HG02763 (cell line): ENCODE results near the gene FOLR1.

Source experiments
- ATAC-seq: cut with Tn5 transposase; IDR thresholded peaks from one replicate; pipeline ENCODE4 v1.9.1; 2021; ENCODE audit warnings: mild to moderate bottlenecking, moderate library complexity; ENCODE audit not compliant: unreplicated experiment

The FOLR1 gene

DNA sequence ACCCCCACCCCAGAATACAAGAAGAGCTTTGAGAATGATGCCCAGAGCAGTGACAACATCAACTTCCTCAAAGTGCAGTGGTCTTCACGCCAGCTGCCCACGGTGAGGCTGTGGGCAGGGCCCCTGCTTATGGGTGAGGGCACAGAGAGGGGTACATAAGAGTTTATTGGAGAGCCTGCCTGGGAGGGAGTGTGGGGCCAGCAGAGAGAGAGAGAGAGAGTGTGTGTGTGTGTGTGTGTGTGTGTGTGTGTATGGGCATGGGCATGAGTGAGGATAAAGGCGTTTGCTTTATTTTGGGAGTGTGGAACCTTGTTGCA, 42.5 kb downstream of the FOLR1 start:
- ATAC-seq: no peak

DNA sequence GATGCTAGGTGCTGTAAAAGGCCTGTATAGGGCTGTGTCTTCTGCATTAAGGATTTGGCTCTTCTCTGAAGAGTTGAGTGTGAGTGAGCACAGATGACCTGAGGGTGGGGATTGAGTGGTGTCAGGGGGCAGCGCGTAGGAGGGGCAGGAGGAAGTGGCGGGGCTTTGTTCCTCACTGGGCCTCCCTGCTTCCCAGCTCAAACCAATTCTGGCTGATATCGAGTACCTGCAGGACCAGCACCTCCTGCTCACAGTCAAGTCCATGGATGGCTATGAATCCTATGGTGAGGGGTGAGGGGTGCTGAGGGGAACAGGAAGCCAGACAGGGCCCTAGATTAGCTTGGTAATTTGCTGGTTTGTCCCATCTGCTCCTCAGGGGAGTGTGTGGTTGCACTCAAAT, 43.0 kb downstream of the FOLR1 start:
- no peak for ATAC-seq

DNA sequence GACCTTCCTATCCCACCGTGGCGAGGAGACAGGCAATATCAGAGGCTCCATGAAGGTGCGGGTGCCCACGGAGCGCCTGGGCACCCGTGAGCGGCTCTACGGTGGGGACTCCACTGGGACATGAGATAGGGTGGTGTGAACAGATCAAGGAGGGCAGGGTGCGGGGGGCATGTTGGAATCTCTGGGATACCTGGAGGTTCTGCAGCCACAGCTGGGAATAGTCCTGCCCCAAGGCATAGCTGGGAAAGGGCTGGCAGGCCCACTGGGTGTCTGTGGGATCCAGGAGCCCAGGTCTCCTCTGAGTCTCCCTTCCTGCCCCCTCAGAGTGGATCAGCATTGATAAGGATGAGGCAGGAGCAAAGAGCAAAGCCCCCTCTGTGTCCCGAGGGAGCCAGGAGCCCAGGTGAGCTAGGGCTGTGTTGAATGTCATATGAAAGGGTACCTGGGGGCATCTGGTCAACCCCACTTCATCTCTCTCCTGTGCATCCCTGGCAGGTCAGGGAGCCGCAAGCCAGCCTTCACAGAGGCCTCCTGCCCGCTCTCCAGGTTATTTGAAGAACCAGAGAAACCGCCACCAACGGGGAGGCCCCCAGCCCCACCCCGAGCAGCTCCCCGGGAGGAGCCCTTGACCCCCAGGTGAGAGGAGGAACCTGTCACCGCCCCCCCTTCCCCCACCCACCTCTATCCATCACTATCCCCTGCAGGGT, 43.6 kb downstream of the FOLR1 start:
- no peak for ATAC-seq

DNA sequence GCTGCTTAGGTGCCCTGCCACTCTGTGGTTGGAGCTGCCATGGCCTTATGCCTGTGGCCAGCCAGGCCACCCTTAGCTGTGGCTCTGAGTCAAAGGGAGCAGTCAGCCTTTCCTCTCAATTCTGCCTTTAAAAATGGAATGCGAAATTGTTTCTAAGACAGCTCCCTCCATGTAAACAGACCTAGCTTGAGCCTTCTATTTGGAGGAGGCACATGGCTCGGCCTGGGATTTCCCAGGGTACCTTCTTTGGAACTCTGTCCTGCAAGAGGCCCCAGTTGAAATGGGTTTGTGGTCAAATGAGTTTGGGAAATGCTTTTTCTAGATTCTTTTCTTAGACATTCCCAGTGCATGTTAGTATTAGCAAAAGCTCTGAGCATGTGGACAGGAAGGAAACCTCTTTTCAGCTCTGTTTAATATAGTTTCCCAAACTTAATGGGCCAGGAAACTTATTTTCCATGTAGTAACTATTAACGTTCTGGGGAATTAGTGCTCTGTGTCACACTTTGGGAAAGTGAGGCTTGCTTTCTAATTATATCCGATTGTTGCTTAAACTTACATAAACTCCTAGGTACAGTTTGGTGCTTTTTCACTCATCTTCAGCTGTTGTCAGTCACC, 44.2 kb downstream of the FOLR1 start:
- ATAC-seq: no peak

DNA sequence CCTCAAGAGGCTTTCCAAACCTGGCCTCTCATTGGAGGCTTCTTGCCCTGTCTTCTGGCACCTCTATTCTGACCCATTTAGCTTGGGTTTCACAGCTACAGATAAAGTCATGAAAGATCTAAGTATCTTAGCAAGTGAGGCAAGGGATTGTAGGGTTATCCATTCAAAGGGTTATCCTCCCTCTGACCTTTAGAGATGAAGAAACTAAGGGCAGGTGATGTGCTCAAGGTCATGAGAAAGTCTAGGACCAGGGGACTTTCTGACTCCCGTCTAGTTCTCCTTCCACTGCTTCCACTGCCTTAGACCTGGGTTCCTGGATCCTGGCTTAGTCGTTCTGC, 44.8 kb downstream of the FOLR1 start:
- ATAC-seq: no peak

DNA sequence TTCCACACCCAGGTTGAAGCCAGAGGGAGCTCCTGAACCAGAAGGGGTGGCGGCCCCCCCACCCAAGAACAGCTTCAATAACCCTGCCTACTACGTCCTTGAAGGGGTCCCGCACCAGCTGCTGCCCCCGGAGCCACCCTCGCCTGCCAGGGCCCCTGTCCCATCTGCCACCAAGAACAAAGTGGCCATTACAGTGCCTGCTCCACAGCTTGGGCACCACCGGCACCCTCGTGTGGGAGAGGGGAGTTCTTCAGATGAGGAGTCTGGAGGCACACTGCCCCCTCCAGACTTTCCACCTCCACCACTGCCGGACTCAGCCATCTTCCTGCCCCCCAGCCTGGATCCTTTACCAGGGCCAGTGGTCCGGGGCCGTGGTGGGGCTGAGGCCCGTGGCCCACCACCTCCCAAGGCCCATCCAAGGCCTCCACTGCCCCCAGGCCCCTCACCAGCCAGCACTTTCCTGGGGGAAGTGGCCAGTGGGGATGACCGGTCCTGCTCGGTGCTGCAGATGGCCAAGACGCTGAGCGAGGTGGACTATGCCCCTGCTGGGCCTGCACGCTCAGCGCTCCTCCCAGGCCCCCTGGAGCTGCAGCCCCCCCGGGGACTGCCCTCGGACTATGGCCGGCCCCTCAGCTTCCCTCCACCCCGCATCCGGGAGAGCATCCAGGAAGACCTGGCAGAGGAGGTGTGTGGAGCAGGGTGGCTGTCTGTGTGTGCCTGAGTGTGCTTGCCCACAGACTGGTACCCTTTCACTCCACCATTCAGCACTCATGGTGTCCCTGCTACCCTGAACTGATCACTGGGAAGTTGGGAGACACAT, 45.4 kb downstream of the FOLR1 start:
- ATAC-seq: no peak

DNA sequence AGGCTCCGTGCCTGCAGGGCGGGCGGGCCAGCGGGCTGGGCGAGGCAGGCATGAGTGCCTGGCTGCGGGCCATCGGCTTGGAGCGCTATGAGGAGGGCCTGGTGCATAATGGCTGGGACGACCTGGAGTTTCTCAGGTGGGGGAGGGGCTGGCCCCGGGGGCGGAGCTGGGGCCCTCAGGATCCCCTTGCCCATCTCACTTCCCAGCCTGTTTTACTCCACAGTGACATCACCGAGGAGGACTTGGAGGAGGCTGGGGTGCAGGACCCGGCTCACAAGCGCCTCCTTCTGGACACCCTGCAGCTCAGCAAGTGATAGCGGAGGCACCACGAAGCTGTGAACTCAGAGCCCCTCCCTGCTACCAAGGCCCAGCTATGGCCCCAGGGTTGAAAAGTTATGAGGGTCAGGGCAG, 46.1 kb downstream of the FOLR1 start:
- no peak for ATAC-seq

DNA sequence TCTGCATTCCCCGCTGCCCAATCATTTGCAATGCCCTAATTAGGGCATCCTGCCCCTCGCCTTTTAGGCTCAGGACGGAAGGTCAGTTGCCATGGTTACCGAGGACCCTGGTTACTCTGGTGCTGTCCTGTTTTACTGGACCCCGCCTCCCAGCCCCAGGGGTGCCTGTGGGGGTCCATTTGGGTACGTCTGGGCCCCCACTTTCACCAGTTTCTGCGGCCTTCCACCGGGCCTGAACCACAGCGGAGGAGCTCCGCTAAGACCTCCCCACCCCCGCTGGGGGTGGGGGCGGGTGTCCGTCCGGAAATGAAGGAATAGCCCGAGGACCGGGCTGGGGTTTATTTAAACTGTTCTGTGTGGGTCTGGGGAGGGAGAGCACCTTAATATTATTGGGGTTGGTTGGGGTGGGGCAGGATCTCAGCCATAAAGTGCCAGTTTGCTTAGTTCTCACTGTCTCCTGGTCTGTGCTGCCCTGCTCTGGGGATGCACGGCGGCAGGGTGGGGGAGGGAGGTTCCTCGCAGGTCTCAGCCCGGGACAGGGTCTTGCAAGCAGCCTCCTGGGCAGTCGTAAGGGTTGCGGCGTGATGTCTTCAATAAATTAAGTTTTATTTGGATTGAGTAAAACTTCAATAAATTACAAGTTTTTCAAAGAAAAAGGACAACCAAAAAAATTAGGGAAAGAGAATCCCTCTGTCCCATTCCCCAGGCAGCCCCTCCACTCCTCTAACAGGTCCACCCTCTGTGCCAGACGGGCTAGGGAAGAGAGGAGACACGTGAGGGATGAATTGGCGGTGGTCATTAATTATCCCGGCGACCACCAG, 46.8 kb downstream of the FOLR1 start:
- ATAC-seq: no peak

DNA sequence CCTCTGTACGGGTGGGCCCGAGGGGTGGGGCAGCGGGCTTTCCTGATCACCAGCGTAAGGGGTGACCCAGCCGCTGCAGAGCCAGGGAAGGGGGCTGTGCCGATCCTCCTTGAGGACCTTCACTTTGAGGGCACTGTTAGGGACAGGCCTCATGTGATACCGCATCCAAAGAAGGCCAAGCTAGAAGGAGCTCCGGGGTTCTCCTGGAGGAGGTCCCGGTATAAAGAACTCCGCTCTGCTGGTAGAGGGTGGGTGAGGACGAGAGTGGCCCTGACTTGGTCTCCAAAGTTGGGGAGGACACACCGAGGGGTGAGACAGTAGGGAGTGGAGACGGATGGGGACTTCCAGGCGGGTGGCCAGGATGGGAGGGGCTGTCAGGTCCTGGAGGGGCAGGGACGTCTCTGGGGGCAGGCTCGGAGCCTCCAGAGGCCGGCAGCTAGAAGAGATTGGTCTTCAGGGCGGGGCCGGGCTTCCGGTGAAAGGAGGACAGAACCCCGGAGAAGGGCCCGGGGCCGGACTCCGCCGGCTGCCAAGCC, 47.4 kb downstream of the FOLR1 start:
- no peak for ATAC-seq

DNA sequence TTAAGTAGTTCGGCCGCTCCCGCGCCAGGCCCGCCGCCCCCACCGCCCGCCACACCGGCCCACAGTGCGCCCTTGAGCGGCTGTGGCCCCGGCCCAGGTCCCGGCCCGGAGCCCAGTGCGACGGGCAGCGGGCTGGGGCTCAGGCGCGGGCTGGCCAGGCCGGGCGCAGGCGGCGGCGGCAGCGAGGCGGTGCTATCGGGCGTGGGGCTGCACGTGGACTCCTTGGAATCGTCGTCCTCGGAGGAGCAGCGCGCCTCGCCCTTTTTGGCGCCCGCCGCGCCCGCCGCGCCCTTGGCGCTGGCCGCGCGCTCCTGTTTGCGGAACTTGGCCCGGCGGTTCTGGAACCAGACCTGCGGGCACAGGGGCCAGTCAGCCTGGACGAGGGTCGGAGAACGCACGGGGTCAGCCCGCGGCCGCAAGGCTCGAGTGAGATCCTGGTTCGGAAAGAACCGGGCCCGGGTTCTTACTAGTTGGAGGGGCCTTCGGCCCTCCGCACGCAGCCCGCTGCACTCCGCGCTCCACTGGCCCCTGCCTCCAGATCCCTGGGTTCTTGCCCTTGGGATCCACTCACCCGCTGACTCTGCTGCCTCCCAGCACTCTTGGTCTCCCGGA, 48.0 kb downstream of the FOLR1 start:
- ATAC-seq: no peak

DNA sequence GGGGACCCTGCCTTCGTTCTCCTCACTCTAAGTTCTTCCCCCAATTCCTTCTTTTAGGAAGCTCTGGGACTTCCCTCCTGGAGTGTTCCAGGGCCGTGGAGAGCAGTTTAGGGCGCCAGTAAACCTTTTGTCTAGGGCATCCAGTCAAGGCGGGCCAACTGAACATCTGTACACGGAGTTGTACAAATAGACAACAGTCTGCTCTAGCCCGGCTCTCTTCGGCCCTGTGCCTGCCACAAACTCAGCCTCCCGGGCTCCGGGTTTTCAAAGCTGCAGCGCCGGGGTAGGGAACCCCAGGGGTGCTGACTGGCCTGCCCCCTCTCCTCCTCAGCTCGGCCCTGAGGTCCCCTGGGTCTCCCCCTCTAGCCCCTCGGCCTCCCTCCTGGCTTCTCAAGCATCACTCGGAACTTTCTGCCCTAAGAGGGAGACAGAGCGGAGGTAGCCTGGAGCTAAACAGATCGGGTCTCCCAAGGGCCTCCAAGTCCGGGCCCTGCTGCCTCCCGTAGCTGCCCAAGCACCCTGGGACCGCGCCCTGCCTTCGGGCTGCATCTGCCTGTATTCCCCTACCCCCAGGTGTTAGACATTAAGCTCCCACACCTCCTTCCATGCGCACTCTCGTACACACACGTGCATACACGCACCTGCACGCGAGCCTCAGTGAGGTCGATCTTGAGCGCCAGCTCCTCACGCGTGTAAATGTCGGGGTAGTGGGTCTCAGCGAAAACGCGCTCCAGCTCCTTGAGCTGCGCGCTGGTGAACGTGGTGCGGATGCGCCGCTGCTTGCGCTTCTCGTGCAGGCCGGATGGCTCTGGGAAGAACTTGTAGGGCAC, 48.7 kb downstream of the FOLR1 start:
- ATAC-seq: no peak

DNA sequence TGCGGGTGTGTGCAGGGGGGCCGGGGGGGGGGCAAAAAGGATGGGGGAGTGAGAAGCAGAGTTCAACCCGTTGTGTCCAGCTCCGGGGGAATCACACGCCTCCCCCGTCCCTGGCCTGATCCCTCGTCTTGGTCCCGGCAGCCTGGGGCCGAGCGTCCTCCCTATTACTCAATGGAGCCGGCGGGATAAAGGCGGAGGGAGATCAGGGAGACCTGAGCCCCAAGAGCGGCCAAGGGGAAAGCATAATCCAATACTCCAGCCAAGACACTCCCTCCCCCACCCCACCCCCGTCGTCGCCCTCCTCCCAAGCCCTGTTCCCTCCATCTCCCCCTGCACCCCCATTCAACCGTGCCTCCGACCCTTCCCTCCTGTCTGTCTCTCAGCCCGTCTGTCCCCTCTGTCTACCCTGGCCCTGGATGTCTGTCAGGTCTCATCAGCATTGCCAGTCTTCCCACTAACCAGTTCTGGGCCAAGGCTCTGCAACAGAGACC, 49.4 kb downstream of the FOLR1 start:
- ATAC-seq: no peak

DNA sequence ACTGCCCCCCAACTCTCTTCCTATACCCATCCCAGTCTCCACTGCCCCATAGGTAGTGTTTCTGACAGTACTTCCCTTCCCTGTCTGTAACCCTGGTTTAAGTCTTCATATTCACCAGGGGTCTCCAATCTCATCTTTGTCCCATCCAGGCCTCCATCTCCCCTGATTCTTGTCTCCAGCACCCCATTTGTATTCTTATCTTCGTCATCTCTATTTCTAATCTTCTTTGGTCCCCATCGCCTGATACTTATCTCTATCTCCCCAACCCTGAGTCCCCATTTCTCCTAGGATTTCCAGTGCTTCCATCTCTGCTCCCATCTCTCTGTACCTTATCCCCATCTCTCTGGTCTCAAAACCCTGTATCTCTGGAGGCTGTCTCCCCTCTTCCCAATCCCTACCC, 50.2 kb downstream of the FOLR1 start:
- ATAC-seq: no peak

DNA sequence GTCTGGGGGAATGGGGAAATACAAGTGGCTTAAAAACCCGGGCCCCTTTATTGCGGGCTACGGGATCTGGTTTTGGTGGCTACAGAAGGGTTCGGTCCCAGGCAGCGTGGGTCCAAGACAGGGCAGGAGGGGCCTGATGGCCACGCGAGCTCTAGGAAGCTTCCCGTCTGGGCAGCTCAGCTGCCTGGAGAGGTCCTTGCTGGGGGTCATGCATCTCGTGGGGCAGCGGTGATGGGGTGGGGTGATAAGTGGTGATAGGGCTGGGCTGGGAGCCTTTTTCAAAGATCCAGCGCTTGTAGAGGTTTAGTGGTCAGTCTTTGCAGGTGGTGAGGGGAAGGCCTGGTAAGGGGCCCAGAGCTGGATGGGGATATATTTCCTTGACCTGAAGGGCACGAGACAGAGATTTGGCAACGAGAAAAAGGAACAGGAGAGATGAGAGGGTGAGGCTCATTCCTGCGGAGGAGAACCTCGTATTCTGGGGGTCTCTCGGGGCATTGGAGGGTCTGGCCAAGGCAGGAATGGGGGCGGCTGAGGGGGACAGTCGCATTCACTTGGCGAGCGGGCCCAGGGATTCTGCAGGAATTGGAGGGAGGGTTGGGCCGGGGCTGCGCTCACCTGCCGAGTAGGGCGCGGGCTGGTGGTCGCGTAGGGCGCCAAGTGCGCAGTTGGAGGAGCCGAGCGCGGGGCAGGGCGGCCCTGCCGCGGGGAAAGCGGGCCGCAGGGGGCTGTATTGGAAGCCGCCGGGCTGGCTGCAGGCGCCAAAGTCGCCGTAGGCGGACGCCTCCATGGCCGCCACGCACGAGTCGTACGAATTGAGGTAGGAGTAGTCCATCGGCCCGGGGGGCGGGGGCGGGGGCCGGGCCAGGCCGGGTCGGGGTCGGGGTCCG, 51.5 kb downstream of the FOLR1 start:
- ATAC-seq: no peak

DNA sequence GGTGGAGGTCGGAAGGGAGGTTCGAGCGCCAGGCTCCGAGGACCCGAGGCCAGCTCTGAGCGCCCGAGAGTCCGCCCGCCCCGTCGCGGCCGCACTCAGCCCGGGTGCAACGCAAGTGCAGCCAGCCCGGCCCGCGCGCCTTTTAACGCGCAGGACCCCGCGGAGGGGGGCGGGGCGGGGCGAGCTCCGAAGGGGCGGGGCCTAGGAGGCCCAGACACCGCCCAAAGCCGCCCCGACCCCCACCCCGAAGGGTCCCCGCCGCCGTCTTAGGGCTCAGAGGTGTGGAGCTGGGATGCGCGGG, 52.1 kb downstream of the FOLR1 start, which contains the start of gene PHOX2A:
Gene PHOX2A, minus strand, starts transcription at position 117 of the 301 bp plus-strand sequence. CDS start 172 bp downstream, outside the sequence.
- no peak for ATAC-seq

DNA sequence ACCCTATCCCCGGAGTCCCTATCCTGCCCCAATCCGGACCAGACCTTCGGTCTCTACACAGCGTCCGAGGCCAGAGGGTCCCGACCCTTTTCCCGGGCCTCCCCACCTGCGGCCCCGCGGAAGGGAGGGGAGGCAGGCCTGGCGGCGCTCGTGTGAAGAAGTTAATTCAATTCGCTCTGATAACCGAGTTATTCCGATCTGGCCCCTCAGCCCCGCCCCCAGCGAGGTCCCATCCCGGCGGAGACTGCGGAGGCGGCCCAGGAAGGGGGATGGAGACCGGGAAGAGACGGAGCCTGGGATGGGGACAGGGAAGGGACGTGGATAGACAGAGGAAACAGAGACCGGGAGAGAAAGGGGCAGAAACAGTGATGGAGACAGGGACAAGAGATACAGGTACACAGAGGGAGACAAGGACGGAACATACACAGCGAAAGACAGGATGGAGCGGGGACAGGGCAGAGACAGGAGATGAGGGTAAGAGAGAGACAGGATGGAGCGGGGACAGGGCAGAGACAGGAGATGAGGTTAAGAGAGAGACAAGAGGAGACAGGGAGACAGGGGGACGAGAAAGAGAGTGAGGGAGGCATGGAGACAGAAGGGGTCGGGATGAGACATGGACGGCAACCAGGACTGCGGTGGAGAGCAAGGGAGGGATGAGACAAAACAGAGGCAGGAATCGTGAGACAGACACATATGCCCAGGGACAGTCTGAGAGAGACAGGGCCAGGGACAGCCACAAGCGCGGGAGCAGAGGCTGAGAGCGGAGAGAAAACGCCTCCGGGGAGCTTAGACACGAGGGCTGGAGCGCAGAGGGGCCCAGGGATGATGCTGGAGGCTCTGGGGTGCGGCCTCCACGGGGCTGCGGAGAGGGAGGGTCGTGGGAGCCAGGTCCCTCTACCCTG, 52.7 kb downstream of the FOLR1 start:
- ATAC-seq: no peak

DNA sequence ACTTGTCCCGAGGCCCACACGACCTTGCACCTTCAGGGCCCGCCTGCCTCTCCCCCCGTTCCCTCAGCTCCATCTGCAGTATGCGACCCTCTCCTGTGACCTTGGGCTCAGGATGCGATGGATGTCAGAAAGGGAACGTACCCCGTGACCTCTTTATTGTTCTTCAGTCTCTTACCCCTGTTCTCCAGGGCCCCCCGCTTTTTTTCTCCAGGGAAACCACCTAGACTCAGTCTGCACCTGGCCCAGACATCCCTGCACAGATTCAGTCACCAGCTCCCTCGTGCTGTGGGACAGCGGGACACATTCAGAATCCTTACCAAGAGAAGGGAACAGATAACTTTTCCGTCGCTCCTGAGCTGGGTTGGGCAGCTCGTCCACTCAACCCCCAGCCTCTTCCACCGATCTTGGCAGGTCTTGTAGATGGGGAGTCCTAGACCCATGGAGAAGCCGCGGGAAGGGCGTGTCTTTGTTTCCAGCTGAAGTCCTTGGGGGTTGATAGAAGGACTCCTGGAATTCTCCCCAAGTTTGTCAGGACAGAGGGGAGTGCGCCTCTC, 53.4 kb downstream of the FOLR1 start:
- ATAC-seq: no peak
